B cell (primary cell): Measurements from ENCODE around the gene TREML2. TPM values are rescaled to one million over a fixed set of nuclear protein-coding genes. Genes with fewer than 3 reads are reported as not detected.

ENCODE experiments used
- ATAC-seq: fragments of 200-7000 bp; cut with Tn5 transposase; one replicate; pipeline ENCODE4 v1.10.0; 2021; ENCODE audit warnings: low read depth, mild to moderate bottlenecking, moderate number of reproducible peaks, moderate library complexity
- CTCF ChIA-PET: fragments of 350-600 bp; sonication (Branson Sonifier 250); formaldehyde crosslinking; loops from one replicate; lab custom pipeline; 2021; ENCODE audit warnings: antibody characterized with exemption, inconsistent platforms; lab: Charles Lee
- POLR2A ChIA-PET: fragments of 350-600 bp; sonication (Branson Sonifier 250); formaldehyde crosslinking; loops from one replicate; lab custom pipeline; 2021; ENCODE audit warnings: antibody characterized with exemption; lab: Charles Lee
- DNase-seq: peaks from one replicate; pipeline ENCODE4 v3.0.0; 2013
- H2AFZ ChIP-seq: 2 replicates; pipeline ENCODE4 v1.6.1; 2012; ENCODE audit warnings: mild to moderate bottlenecking, low read depth, low read length; ENCODE audit not compliant: insufficient read depth, poor library complexity, severe bottlenecking
- H3K27ac ChIP-seq, 2 donors: 1 replicate in 1 of 2; 2 replicates in 1 of 2; pipeline ENCODE4 v1.5.1; 2012 to 2013; ENCODE audit warnings: low read length in 2 of 2, mild to moderate bottlenecking in 2 of 2, moderate library complexity in 1 of 2
- H3K27me3 ChIP-seq, 4 experiments: fragments of 200-600 bp in 1 of 4; sonication (generic) in 1 of 4; replicated peaks in 1 of 4; 1 replicate in 2 of 4; 2 replicates in 2 of 4; pipeline versions ENCODE4 v1.6.1 to v1.7.0; 2013 to 2016; ENCODE audit warnings: low read length in 3 of 4, mild to moderate bottlenecking in 2 of 4, mixed read lengths in 1 of 4, moderate library complexity in 1 of 4; ENCODE audit not compliant: insufficient read depth in 4 of 4, control insufficient read depth in 3 of 4; ENCODE audit errors: control extremely low read depth in 1 of 4
- H3K36me3 ChIP-seq, 2 experiments: replicated peaks in 1 of 2; 1 replicate in 1 of 2; 2 replicates in 1 of 2; pipeline versions ENCODE4 v1.6.1 to v1.7.1; 2013; ENCODE audit warnings: low read length in 1 of 2; ENCODE audit not compliant: insufficient read depth in 2 of 2, control insufficient read depth in 1 of 2; ENCODE audit errors: control extremely low read depth in 1 of 2, extremely low read depth in 1 of 2
- H3K4me1 ChIP-seq, 2 donors: fragments of 200-600 bp in 1 of 2; sonication (generic) in 1 of 2; 1 replicate in 1 of 2; 2 replicates in 1 of 2; pipeline versions ENCODE4 v1.5.1 to v1.6.1; 2013 to 2017; ENCODE audit warnings: low read length in 2 of 2; ENCODE audit not compliant: control insufficient read depth in 2 of 2, insufficient read depth in 2 of 2
- H3K4me2 ChIP-seq: replicated peaks from 2 replicates; pipeline ENCODE3; 2012; ENCODE audit warnings: mild to moderate bottlenecking, low read depth, low read length; ENCODE audit not compliant: poor library complexity, severe bottlenecking
- H3K4me3 ChIP-seq, 5 experiments: fragments of 200-600 bp in 1 of 5; sonication (generic) in 1 of 5; 1 replicate in 3 of 5; 2 replicates in 2 of 5; pipeline versions ENCODE4 v1.5.1 to v1.7.0; 2011 to 2016; ENCODE audit warnings: low read length in 4 of 5, mild to moderate bottlenecking in 4 of 5, low read depth in 2 of 5, control low read depth in 1 of 5, moderate library complexity in 1 of 5; ENCODE audit not compliant: insufficient read depth in 1 of 5; ENCODE audit errors: control extremely low read depth in 1 of 5, extremely low read depth in 1 of 5
- H3K79me2 ChIP-seq: fragments of 200-600 bp; sonication (generic); one replicate; pipeline ENCODE4 v1.6.0; 2016; ENCODE audit warnings: low read length; ENCODE audit not compliant: control insufficient read depth, insufficient read depth
- H3K9ac ChIP-seq: fragments of 200-600 bp; sonication (generic); 2 replicates; pipeline ENCODE4 v1.6.1; 2017; ENCODE audit warnings: mild to moderate bottlenecking, low read length, moderate library complexity
- H3K9me3 ChIP-seq, 3 donors: one replicate each; pipeline versions ENCODE4 v1.6.1 to v1.7.1; 2013; ENCODE audit warnings: low read length in 2 of 3; ENCODE audit not compliant: control insufficient read depth in 2 of 3, insufficient read depth in 1 of 3; ENCODE audit errors: control extremely low read depth in 1 of 3
- H4K20me1 ChIP-seq: 2 replicates; pipeline ENCODE4 v1.6.0; 2012; ENCODE audit warnings: mild to moderate bottlenecking, low read length; ENCODE audit not compliant: insufficient read depth, control insufficient read depth, poor library complexity, severe bottlenecking
- H3K27ac Mint-ChIP-seq: one replicate; pipeline ENCODE4 v1.8.0; 2021; ENCODE audit warnings: mixed read lengths
- H3K27me3 Mint-ChIP-seq: one replicate; pipeline ENCODE4 v1.8.0; 2021; ENCODE audit warnings: mixed read lengths
- H3K4me1 Mint-ChIP-seq: one replicate; pipeline ENCODE4 v1.8.0; 2021; ENCODE audit warnings: mixed read lengths
- H3K4me3 Mint-ChIP-seq: one replicate; pipeline ENCODE4 v1.8.0; 2021; ENCODE audit warnings: mixed read lengths
- H3K9me3 Mint-ChIP-seq: one replicate; pipeline ENCODE4 v1.8.0; 2022; ENCODE audit warnings: mixed read lengths; ENCODE audit not compliant: insufficient read depth
- EZH2 ChIP-seq: IDR thresholded peaks from 2 replicates; pipeline ENCODE4 v1.6.1; 2012; ENCODE audit warnings: borderline replicate concordance, low read depth, mild to moderate bottlenecking, moderate library complexity, low read length; ENCODE audit not compliant: insufficient read depth, poor library complexity, severe bottlenecking
- WGBS: methylation state at CpG from one replicate; pipeline ENCODE4 v1.1.5; 2013; ENCODE audit warnings: missing lambda C conversion rate; ENCODE audit not compliant: insufficient coverage; 5-methylcytosine and 5-hydroxymethylcytosine counted together
- intact Hi-C: fragments of 100-400 bp; cut with micrococcal nuclease; formaldehyde crosslinking; loops from one replicate; pipeline ENCODE4 v1.10.0; 2022
- polyA plus RNA-seq: library from polyadenylated mRNA; depleted of rRNA; stranded (reverse); fragments of >200 nt; gene quantifications from 2 replicates; pipeline ENCODE4 v1.2.3, GENCODE V29; 2012
- total RNA-seq, 2 donors: library from RNA; stranded (reverse); fragments of 120-200 nt in 1 of 2; gene quantifications; 1 replicate in 1 of 2; 2 replicates in 1 of 2; pipeline versions ENCODE4 v1.2.3 to v1.2.4, GENCODE V29; 2013 to 2022
- TF ChIP-seq, protein P1 (sequence below): fragments of 200-600 bp; IDR thresholded peaks from one replicate; pipeline ENCODE4 v1.8.0; 2022; ENCODE audit warnings: antibody characterized with exemption, mild to moderate bottlenecking

TREML2 gene
- total and polyA plus RNA-seq, 2 donors (not counting 1 experiment from before 2014, with no cell fraction given), result 9.6 to 51.1 TPM

DNA sequence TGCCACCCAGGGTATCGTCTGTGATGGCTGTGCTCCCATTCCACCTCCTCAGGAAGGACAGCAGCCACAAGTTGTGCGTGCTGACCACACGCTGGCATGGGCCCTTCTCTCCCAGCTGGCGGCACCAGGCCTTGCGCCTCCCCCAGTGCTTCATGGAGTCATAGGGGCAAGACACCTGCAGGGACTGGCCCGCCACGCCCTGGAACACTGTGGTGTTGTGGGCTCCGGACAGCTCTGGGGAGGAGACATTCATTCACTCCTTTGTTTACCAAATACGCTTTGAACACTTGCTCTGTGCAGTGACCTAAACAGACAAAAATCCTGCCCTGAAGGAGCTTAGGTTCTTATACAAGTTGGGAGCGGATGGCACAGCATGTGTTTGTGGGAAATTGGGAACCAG, 39.6 kb downstream of the TREML2 start:
- no peak overlapping the region for H3K4me3 ChIP-seq
- ChIA-PET CTCF (no interaction called here), POLR2A (no interaction called here)
- no peak overlapping the region for H3K27ac Mint-ChIP-seq
- peaks cover 0 to 18% (median 5%) of the 10 kb centered on the region in 4 experiments for H3K27me3 ChIP-seq
- no peaks in the 10 kb centered on the region for H4K20me1 ChIP-seq
- no peak overlapping the region for H2AFZ ChIP-seq
- no peak overlapping the region for H3K9ac ChIP-seq
- DNase-seq (no peak), ATAC-seq (no peak)
- H3K79me2 ChIP-seq, result no peaks in the 10 kb centered on the region
- no peak overlapping the region for H3K4me2 ChIP-seq
- TF ChIP-seq, protein P1, sequence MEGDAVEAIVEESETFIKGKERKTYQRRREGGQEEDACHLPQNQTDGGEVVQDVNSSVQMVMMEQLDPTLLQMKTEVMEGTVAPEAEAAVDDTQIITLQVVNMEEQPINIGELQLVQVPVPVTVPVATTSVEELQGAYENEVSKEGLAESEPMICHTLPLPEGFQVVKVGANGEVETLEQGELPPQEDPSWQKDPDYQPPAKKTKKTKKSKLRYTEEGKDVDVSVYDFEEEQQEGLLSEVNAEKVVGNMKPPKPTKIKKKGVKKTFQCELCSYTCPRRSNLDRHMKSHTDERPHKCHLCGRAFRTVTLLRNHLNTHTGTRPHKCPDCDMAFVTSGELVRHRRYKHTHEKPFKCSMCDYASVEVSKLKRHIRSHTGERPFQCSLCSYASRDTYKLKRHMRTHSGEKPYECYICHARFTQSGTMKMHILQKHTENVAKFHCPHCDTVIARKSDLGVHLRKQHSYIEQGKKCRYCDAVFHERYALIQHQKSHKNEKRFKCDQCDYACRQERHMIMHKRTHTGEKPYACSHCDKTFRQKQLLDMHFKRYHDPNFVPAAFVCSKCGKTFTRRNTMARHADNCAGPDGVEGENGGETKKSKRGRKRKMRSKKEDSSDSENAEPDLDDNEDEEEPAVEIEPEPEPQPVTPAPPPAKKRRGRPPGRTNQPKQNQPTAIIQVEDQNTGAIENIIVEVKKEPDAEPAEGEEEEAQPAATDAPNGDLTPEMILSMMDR, result no peak
- TF ChIP-seq EZH2, result no peak
- intact Hi-C loops, result no loop called here
- peaks cover 0 to 8% (median 0%) of the 10 kb centered on the region in 3 donors for H3K9me3 ChIP-seq
- H3K27ac ChIP-seq, result no peak overlapping the region
- peaks cover 8% of the 10 kb centered on the region for H3K4me1 Mint-ChIP-seq
- H3K4me3 Mint-ChIP-seq, result no peak overlapping the region
- H3K27me3 Mint-ChIP-seq, result peaks cover 28% of the 10 kb centered on the region
- peaks cover 2 to 7% of the 10 kb centered on the region in 2 donors for H3K4me1 ChIP-seq
- no peaks in the 10 kb centered on the region for H3K36me3 ChIP-seq
- H3K9me3 Mint-ChIP-seq, result no peaks in the 10 kb centered on the region
- WGBS, result 93% methylated on average over 8 of the region's 10 CpGs

DNA sequence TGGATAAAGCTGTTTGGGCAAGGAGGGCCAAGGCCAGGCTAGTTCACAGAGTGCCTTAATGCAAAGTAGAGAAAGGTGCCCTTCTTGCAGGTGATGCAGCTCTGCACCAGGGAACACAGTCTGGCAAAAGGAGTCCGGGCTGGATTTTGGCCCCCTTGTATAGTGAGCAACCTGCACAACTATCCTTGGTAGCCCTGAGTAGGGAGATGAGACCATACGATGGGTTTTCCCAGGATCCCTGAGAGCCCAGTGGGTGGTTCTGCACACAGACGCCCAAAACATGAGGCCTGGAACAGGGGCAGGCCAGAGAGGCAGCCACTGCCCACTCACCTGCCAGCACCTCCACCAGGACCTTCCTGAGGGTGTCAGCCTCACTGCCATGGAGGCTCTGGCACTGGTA, 40.0 kb downstream of the TREML2 start:
- ChIA-PET POLR2A (interaction anchor here (0.5 kb wide), 1 partner anchor 520 kb away, joined by 3 read pairs; no protein-coding TSS in a partner anchor), CTCF (no interaction called here)
- no peaks in the 10 kb centered on the region for H4K20me1 ChIP-seq
- H3K27ac ChIP-seq, result no peak overlapping the region
- ATAC-seq, result no peak
- H2AFZ ChIP-seq, result no peak overlapping the region
- Mint-ChIP-seq H3K4me3 (no peak overlapping the region), H3K9me3 (no peaks in the 10 kb centered on the region), H3K27ac (no peak overlapping the region), H3K27me3 (peaks cover 28% of the 10 kb centered on the region), H3K4me1 (peaks cover 8% of the 10 kb centered on the region)
- 88% methylated on average over 3 of the region's 3 CpGs for WGBS
- H3K27me3 ChIP-seq, result peaks cover 0 to 18% (median 5%) of the 10 kb centered on the region in 4 experiments
- no peaks in the 10 kb centered on the region for H3K79me2 ChIP-seq
- H3K9me3 ChIP-seq, result peaks cover 0 to 8% (median 0%) of the 10 kb centered on the region in 3 donors
- no peaks in the 10 kb centered on the region for H3K36me3 ChIP-seq
- intact Hi-C loops, result no loop called here
- no peak for DNase-seq
- peaks cover 2 to 7% of the 10 kb centered on the region in 2 donors for H3K4me1 ChIP-seq
- no peak overlapping the region for H3K4me3 ChIP-seq
- H3K4me2 ChIP-seq, result no peak overlapping the region
- no peak overlapping the region for H3K9ac ChIP-seq
- TF ChIP-seq EZH2, result no peak
- TF ChIP-seq, protein P1, result no peak
